Epithelial cell of proximal tubule (primary cell): ENCODE data around the gene PXDN. TPM values are rescaled to one million over a fixed set of nuclear protein-coding genes. Genes with fewer than 3 reads are reported as not detected.

Source experiments
- DNase-seq: peaks from one replicate; pipeline ENCODE4 v3.0.0-alpha.2; 2011; ENCODE audit warnings: low read depth
- H3K4me3 ChIP-seq: 2 replicates; pipeline ENCODE4 v1.5.1; 2011; ENCODE audit warnings: low read depth, mild to moderate bottlenecking, low read length
- CTCF ChIP-seq: conservative IDR thresholded peaks from 2 replicates; pipeline ENCODE4 v1.5.1; 2012; ENCODE audit warnings: low read depth, mild to moderate bottlenecking, low read length
- total RNA-seq: library from RNA; depleted of rRNA; stranded (reverse); fragments of >200 nt; gene quantifications from 2 replicates; pipeline ENCODE4 v1.2.3, GENCODE V29; 2015

Gene PXDN
- total RNA-seq, 1 donor from 2014 or later = 197 TPM

- no peak overlapping the region for H3K4me3 ChIP-seq
- TF ChIP-seq CTCF = no peak
- no peak for DNase-seq
Observed at GRCh38 chr2:1582891-1583341, 161.4 kb downstream of the PXDN start.

GRCh38 chr2:1581965-1582625 is 162.2 kb downstream of the PXDN start:
- DNase-seq = no peak
- no peak for TF ChIP-seq CTCF
- no peak overlapping the region for H3K4me3 ChIP-seq
